ENCODE measurements around the gene RNASEL. TPM values are rescaled to one million over a fixed set of nuclear protein-coding genes. Genes with fewer than 3 reads are reported as not detected.
"Not testable (repeated sequence)": the region's sequence is repeated elsewhere in the genome, so short reads cannot be mapped to it uniquely, and the experiment has no call there.

RNASEL gene, protein sequence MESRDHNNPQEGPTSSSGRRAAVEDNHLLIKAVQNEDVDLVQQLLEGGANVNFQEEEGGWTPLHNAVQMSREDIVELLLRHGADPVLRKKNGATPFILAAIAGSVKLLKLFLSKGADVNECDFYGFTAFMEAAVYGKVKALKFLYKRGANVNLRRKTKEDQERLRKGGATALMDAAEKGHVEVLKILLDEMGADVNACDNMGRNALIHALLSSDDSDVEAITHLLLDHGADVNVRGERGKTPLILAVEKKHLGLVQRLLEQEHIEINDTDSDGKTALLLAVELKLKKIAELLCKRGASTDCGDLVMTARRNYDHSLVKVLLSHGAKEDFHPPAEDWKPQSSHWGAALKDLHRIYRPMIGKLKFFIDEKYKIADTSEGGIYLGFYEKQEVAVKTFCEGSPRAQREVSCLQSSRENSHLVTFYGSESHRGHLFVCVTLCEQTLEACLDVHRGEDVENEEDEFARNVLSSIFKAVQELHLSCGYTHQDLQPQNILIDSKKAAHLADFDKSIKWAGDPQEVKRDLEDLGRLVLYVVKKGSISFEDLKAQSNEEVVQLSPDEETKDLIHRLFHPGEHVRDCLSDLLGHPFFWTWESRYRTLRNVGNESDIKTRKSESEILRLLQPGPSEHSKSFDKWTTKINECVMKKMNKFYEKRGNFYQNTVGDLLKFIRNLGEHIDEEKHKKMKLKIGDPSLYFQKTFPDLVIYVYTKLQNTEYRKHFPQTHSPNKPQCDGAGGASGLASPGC
- polyA plus RNA-seq: 16.8 TPM
- long read RNA-seq, donor 1, full-length matches to known transcripts: 2 of 2 reads
- long read RNA-seq, donor 1, partial matches to known transcripts: 0 of 2 reads
- long read RNA-seq, donor 1, other reads (novel, unspliced or antisense): 0 of 2 reads
- long read RNA-seq, donor 2: 0 reads
- long read RNA-seq, donor 3: 0 reads
- long read RNA-seq, donor 4: 0 reads
- long read RNA-seq, donor 5, full-length matches to known transcripts: 2 of 2 reads
- long read RNA-seq, donor 5, partial matches to known transcripts: 0 of 2 reads
- long read RNA-seq, donor 5, other reads (novel, unspliced or antisense): 0 of 2 reads
- long read RNA-seq, donor 6, full-length matches to known transcripts: 3 of 3 reads
- long read RNA-seq, donor 6, partial matches to known transcripts: 0 of 3 reads
- long read RNA-seq, donor 6, other reads (novel, unspliced or antisense): 0 of 3 reads
- long read RNA-seq, donor 7: 0 reads
- long read RNA-seq, donor 8, full-length matches to known transcripts: 1 of 7 reads
- long read RNA-seq, donor 8, partial matches to known transcripts: 6 of 7 reads
- long read RNA-seq, donor 8, other reads (novel, unspliced or antisense): 0 of 7 reads
- long read RNA-seq, donor 9, full-length matches to known transcripts: 4 of 4 reads
- long read RNA-seq, donor 9, partial matches to known transcripts: 0 of 4 reads
- long read RNA-seq, donor 9, other reads (novel, unspliced or antisense): 0 of 4 reads
- long read RNA-seq, donor 10, full-length matches to known transcripts: 2 of 2 reads
- long read RNA-seq, donor 10, partial matches to known transcripts: 0 of 2 reads
- long read RNA-seq, donor 10, other reads (novel, unspliced or antisense): 0 of 2 reads
- long read RNA-seq, donor 11, full-length matches to known transcripts: 4 of 4 reads
- long read RNA-seq, donor 11, partial matches to known transcripts: 0 of 4 reads
- long read RNA-seq, donor 11, other reads (novel, unspliced or antisense): 0 of 4 reads

GRCh38 chr1:182588500-182589396 is at the start of gene RNASEL:
TSS of gene RNASEL (minus strand) at chr1:182589256. CDS start at chr1:182586806, 2,450 bp downstream.
- WGBS (ENCODE audit: insufficient coverage, low lambda C conversion rate): 0% methylated on average over 3 of the region's 20 CpGs
- no peaks in the 10 kb centered on the region for H3K9me3 ChIP-seq (ENCODE audit: control insufficient read depth, low read depth, low read length)
- H3K27ac ChIP-seq (ENCODE audit: low read length): peak within 1 kb of the TSS; percentile 98
- peaks cover 4% of the 10 kb centered on the region for H3K36me3 ChIP-seq (ENCODE audit: control insufficient read depth, insufficient read depth, low read length)
- H3K27me3 ChIP-seq (ENCODE audit: control insufficient read depth, insufficient read depth, low read length): no peaks in the 10 kb centered on the region
- no peaks in the 10 kb centered on the region for H3K4me1 ChIP-seq (ENCODE audit: control insufficient read depth, insufficient read depth, low read length)
- DNase-seq: peak; percentile 83 to 90
- peak within 1 kb of the TSS; percentile 72 for H3K4me3 ChIP-seq (ENCODE audit: low read length)

- Histone ChIP-seq H3K27me3 (ENCODE audit: control insufficient read depth, insufficient read depth, low read length) (peaks cover 3% of the 10 kb centered on the region), H3K4me3 (ENCODE audit: low read length) (no peak overlapping the region), H3K27ac (ENCODE audit: low read length) (no peak overlapping the region), H3K36me3 (ENCODE audit: control insufficient read depth, insufficient read depth, low read length) (no peaks in the 10 kb centered on the region), H3K4me1 (ENCODE audit: control insufficient read depth, insufficient read depth, low read length) (no peaks in the 10 kb centered on the region), H3K9me3 (ENCODE audit: control insufficient read depth, low read depth, low read length) (no peaks in the 10 kb centered on the region)
- WGBS (ENCODE audit: insufficient coverage, low lambda C conversion rate): no CpG with 5 or more reads among the region's 5 CpGs
- DNase-seq: no peak
These were observed 48.7 kb upstream of the RNASEL start for GRCh38 chr1:182637769-182638168.

- peaks cover 4% of the 10 kb centered on the region for H3K4me1 ChIP-seq (ENCODE audit: control insufficient read depth, insufficient read depth, low read length)
- H3K36me3 ChIP-seq (ENCODE audit: control insufficient read depth, insufficient read depth, low read length): no peaks in the 10 kb centered on the region
- no peak overlapping the region for H3K27ac ChIP-seq (ENCODE audit: low read length)
- DNase-seq: no peak
- H3K27me3 ChIP-seq (ENCODE audit: control insufficient read depth, insufficient read depth, low read length): peaks cover 3% of the 10 kb centered on the region
- WGBS (ENCODE audit: insufficient coverage, low lambda C conversion rate): no CpG with 5 or more reads among the region's 2 CpGs
- no peak overlapping the region for H3K4me3 ChIP-seq (ENCODE audit: low read length)
- H3K9me3 ChIP-seq (ENCODE audit: control insufficient read depth, low read depth, low read length): no peaks in the 10 kb centered on the region
These were observed 46.8 kb upstream of the RNASEL start for GRCh38 chr1:182635871-182636270.

DNA sequence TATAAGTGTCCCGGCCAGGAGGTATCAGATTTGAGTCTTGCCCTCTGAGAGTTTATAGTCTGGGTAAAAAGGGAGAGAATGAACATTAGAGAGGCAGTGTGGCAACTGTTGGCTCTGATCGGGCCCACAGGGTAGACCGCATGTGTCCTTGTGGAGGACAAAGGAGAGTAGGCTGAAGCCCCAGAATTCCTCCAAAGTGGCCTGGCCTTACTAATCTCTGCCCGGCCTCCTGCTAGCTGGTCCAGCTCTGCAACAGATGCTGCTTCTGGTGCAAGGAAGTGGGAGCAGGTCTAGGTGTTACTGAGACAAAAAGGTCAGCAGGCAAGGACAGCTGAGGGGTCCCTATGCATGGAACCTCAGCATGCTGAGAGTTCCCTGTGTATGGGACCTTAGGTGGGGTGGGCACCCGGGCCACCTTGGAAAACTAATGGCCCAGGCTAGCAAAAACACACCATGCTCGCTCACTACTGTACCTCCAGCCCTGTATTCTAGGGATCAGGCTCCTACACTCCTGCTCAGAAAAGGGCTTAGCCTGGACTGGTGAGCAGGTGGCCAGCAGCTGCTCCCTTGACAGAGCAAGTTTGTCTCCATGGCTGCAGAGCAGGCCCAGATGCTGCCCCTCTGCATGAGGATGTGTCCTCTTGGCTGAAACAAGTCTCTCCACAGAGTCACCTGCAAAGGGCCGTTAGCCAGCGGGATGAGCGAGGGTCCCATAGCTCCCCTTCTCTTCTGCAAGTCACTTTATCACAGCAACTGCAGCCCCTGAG is 45.4 kb upstream of the RNASEL start:
- peaks cover 3% of the 10 kb centered on the region for H3K27me3 ChIP-seq (ENCODE audit: control insufficient read depth, insufficient read depth, low read length)
- WGBS (ENCODE audit: insufficient coverage, low lambda C conversion rate): no CpG with 5 or more reads among the region's 9 CpGs
- no peak for DNase-seq
- H3K9me3 ChIP-seq (ENCODE audit: control insufficient read depth, low read depth, low read length): no peaks in the 10 kb centered on the region
- H3K27ac ChIP-seq (ENCODE audit: low read length): no peak overlapping the region
- H3K4me3 ChIP-seq (ENCODE audit: low read length): no peak overlapping the region
- no peaks in the 10 kb centered on the region for H3K36me3 ChIP-seq (ENCODE audit: control insufficient read depth, insufficient read depth, low read length)
- peaks cover 4% of the 10 kb centered on the region for H3K4me1 ChIP-seq (ENCODE audit: control insufficient read depth, insufficient read depth, low read length)

GRCh38 chr1:182633657-182634281 is 44.7 kb upstream of the RNASEL start:
- Histone ChIP-seq H3K27me3 (ENCODE audit: control insufficient read depth, insufficient read depth, low read length) (peaks cover 3% of the 10 kb centered on the region), H3K9me3 (ENCODE audit: control insufficient read depth, low read depth, low read length) (no peaks in the 10 kb centered on the region), H3K4me1 (ENCODE audit: control insufficient read depth, insufficient read depth, low read length) (peaks cover 4% of the 10 kb centered on the region), H3K36me3 (ENCODE audit: control insufficient read depth, insufficient read depth, low read length) (no peaks in the 10 kb centered on the region), H3K4me3 (ENCODE audit: low read length) (no peak overlapping the region), H3K27ac (ENCODE audit: low read length) (no peak overlapping the region)
- WGBS (ENCODE audit: insufficient coverage, low lambda C conversion rate): no CpG with 5 or more reads among the region's 11 CpGs
- peak in 1 of 2 donors; percentile 36 for DNase-seq

DNA sequence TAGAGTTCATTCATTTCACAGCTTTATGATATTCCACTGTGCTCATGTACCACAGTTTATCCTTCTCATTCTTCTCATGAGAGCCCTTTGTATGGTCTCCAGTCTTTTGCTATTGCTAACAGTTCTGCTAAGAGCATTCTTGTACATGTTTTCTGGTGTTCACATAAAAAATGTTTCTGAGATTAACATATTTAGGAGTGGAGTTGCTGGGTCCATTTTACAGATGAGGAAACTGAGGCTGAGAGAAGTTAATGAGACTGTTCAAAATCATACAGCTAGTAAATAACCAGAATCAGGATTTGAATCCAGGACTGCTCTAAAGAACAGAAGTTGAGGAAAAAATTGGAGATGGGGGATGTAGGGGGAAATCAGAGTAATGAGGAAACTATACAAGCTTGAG is 44.0 kb upstream of the RNASEL start:
- Histone ChIP-seq H3K9me3 (ENCODE audit: control insufficient read depth, low read depth, low read length) (no peaks in the 10 kb centered on the region), H3K4me3 (ENCODE audit: low read length) (no peak overlapping the region), H3K36me3 (ENCODE audit: control insufficient read depth, insufficient read depth, low read length) (no peaks in the 10 kb centered on the region), H3K4me1 (ENCODE audit: control insufficient read depth, insufficient read depth, low read length) (peaks cover 4% of the 10 kb centered on the region), H3K27ac (ENCODE audit: low read length) (no peak overlapping the region), H3K27me3 (ENCODE audit: control insufficient read depth, insufficient read depth, low read length) (peaks cover 3% of the 10 kb centered on the region)
- no peak for DNase-seq

- H3K27me3 ChIP-seq (ENCODE audit: control insufficient read depth, insufficient read depth, low read length); H3K9me3 ChIP-seq (ENCODE audit: control insufficient read depth, low read depth, low read length); H3K4me3 ChIP-seq (ENCODE audit: low read length); H3K36me3 ChIP-seq (ENCODE audit: control insufficient read depth, insufficient read depth, low read length); H3K4me1 ChIP-seq (ENCODE audit: control insufficient read depth, insufficient read depth, low read length); H3K27ac ChIP-seq (ENCODE audit: low read length): not testable (repeated sequence)
- DNase-seq: peak in 1 of 2 donors; percentile 54
- no CpG with 5 or more reads among the region's 12 CpGs for WGBS (ENCODE audit: insufficient coverage, low lambda C conversion rate)
These were observed 43.4 kb upstream of the RNASEL start for GRCh38 chr1:182632441-182632857.

DNA sequence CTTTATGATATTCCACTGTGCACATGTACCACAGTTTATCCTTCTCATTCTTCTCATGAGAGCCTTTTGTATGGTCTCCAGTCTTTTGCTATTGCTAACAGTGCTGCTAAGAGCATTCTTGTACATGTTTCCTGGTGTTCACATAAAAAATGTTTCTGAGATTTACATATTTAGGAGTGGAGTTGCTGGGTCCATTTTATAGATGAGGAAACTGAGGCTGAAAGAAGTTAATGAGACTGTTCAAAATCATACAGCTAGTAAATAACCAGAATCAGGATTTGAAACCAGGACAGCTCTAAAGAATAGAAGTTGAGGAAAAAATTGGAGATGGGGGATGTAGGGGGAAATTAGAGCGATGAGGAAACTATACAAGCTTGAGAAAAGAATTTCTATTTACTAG is 42.9 kb upstream of the RNASEL start:
- WGBS (ENCODE audit: insufficient coverage, low lambda C conversion rate): no CpG with 5 or more reads among the region's 1 CpG
- peaks cover 4% of the 10 kb centered on the region for H3K4me1 ChIP-seq (ENCODE audit: control insufficient read depth, insufficient read depth, low read length)
- no peak overlapping the region for H3K27ac ChIP-seq (ENCODE audit: low read length)
- no peaks in the 10 kb centered on the region for H3K27me3 ChIP-seq (ENCODE audit: control insufficient read depth, insufficient read depth, low read length)
- no peak for DNase-seq
- H3K4me3 ChIP-seq (ENCODE audit: low read length): no peak overlapping the region
- no peaks in the 10 kb centered on the region for H3K9me3 ChIP-seq (ENCODE audit: control insufficient read depth, low read depth, low read length)
- no peaks in the 10 kb centered on the region for H3K36me3 ChIP-seq (ENCODE audit: control insufficient read depth, insufficient read depth, low read length)
